ENCODE results near the gene PAPSS1.

- no peak for TF ChIP-seq CTCF (IDR thresholded peaks at IDR 0.05)
- TF ChIP-seq POLR2A (IDR thresholded peaks at IDR 0.05) = no peak
These were observed 1.5 kb upstream of the PAPSS1 start for GRCh38 chr4:107721436-107722100.

Measured in lower leg skin (tissue), 3 donors.